IMR-90 (cell line): ENCODE results near the gene PATL2. TPM values are rescaled to one million over a fixed set of nuclear protein-coding genes. Genes with fewer than 3 reads are reported as not detected.

Experiments
- ATAC-seq: fragments of 200-7000 bp; cut with Tn5 transposase; 2 replicates; pipeline ENCODE4 v1.9.1; 2020; ENCODE audit warnings: low read depth, mild to moderate bottlenecking, moderate library complexity
- BruUV-seq: library from RNA; stranded (reverse); fragments of 400-500 nt; replicated peaks from 2 replicates; lab custom pipeline; 2021; lab: Mats Ljungman, UMichigan
- CTCF ChIA-PET: fragments of 300-600 bp; formaldehyde crosslinking; extraction: SDS; loops from one replicate; lab custom pipeline; 2021; ENCODE audit warnings: antibody characterized with exemption; lab: Yijun Ruan, JAX
- POLR2A ChIA-PET: fragments of 300-600 bp; sonication (Branson Sonifier 250); formaldehyde crosslinking; loops from one replicate; lab custom pipeline; 2022; ENCODE audit warnings: antibody characterized with exemption; ENCODE audit not compliant: unreplicated experiment; lab: Charles Lee
- DNase-seq: peaks from one replicate; pipeline ENCODE4 v3.0.0; 2013
- H2AFZ ChIP-seq: replicated peaks from 2 replicates; pipeline ENCODE3; 2013; ENCODE audit warnings: low read length, mild to moderate bottlenecking; ENCODE audit not compliant: poor library complexity
- H2AK5ac ChIP-seq: 2 replicates; pipeline ENCODE4 v1.6.1; 2013; ENCODE audit warnings: low read depth, low read length, inconsistent platforms
- H2AK9ac ChIP-seq: replicated peaks from 2 replicates; pipeline ENCODE3; 2013; ENCODE audit warnings: mild to moderate bottlenecking, low read depth, low read length, moderate library complexity; ENCODE audit not compliant: poor library complexity
- H2BK120ac ChIP-seq: 2 replicates; pipeline ENCODE4 v1.6.1; 2013; ENCODE audit warnings: low read depth, low read length, inconsistent platforms
- H2BK15ac ChIP-seq: 3 replicates; pipeline ENCODE4 v1.6.1; 2013; ENCODE audit warnings: low read depth, low read length, inconsistent platforms
- H2BK20ac ChIP-seq: 2 replicates; pipeline ENCODE4 v1.6.1; 2013; ENCODE audit warnings: low read depth, mild to moderate bottlenecking, inconsistent platforms, low read length, moderate library complexity
- H2BK5ac ChIP-seq: 2 replicates; pipeline ENCODE4 v1.6.1; 2013; ENCODE audit warnings: mild to moderate bottlenecking, low read depth, low read length, inconsistent platforms; ENCODE audit not compliant: poor library complexity, severe bottlenecking
- H3K14ac ChIP-seq: replicated peaks from 2 replicates; pipeline ENCODE4 v1.6.1; 2013; ENCODE audit warnings: low read depth, low read length, inconsistent platforms
- H3K18ac ChIP-seq: 2 replicates; pipeline ENCODE4 v1.6.1; 2013; ENCODE audit warnings: low read depth, low read length, control low read depth
- H3K23ac ChIP-seq: 2 replicates; pipeline ENCODE4 v1.6.1; 2013; ENCODE audit warnings: low read depth, low read length, inconsistent platforms
- H3K27ac ChIP-seq: 2 replicates; pipeline ENCODE4 v1.5.1; 2013; ENCODE audit warnings: mild to moderate bottlenecking, control low read depth, low read length; ENCODE audit not compliant: insufficient read depth
- H3K27me3 ChIP-seq: 2 replicates; pipeline ENCODE4 v1.6.1; 2013; ENCODE audit warnings: low read length; ENCODE audit not compliant: control insufficient read depth, insufficient read depth
- H3K36me3 ChIP-seq: 2 replicates; pipeline ENCODE4 v1.6.1; 2013; ENCODE audit warnings: low read length, mixed read lengths; ENCODE audit not compliant: control insufficient read depth, insufficient read depth
- H3K4ac ChIP-seq: 2 replicates; pipeline ENCODE4 v1.6.1; 2013; ENCODE audit warnings: low read depth, low read length, inconsistent platforms
- H3K4me1 ChIP-seq: 2 replicates; pipeline ENCODE4 v1.6.1; 2013; ENCODE audit warnings: low read length, mixed read lengths; ENCODE audit not compliant: control insufficient read depth, insufficient read depth
- H3K4me2 ChIP-seq: 2 replicates; pipeline ENCODE4 v1.6.1; 2013; ENCODE audit warnings: low read depth, mild to moderate bottlenecking, control low read depth, low read length, moderate library complexity
- H3K4me3 ChIP-seq: 2 replicates; pipeline ENCODE4 v1.5.1; 2013; ENCODE audit warnings: low read depth, mild to moderate bottlenecking, control low read depth, low read length, moderate library complexity; ENCODE audit not compliant: insufficient read depth
- H3K56ac ChIP-seq: 2 replicates; pipeline ENCODE4 v1.6.1; 2013; ENCODE audit warnings: low read length, inconsistent platforms; ENCODE audit not compliant: insufficient read depth; ENCODE audit errors: extremely low read depth
- H3K79me1 ChIP-seq, 2 experiments: 2 replicates each; pipeline ENCODE4 v1.6.1; 2013; ENCODE audit warnings: low read length in 2 of 2, inconsistent platforms in 1 of 2, low read depth in 1 of 2
- H3K9ac ChIP-seq: 2 replicates; pipeline ENCODE4 v1.6.1; 2013; ENCODE audit warnings: low read depth, low read length, control low read depth
- H3K9me1 ChIP-seq: 2 replicates; pipeline ENCODE4 v1.6.1; 2013; ENCODE audit warnings: low read length, inconsistent platforms; ENCODE audit not compliant: insufficient read depth
- H3K9me3 ChIP-seq: 2 replicates; pipeline ENCODE4 v1.6.1; 2013; ENCODE audit warnings: low read length; ENCODE audit not compliant: control insufficient read depth, insufficient read depth
- H4K20me1 ChIP-seq: 2 replicates; pipeline ENCODE4 v1.6.1; 2013; ENCODE audit warnings: low read length, inconsistent platforms; ENCODE audit not compliant: insufficient read depth
- H4K5ac ChIP-seq: 2 replicates; pipeline ENCODE4 v1.6.1; 2013; ENCODE audit warnings: mild to moderate bottlenecking, low read depth, low read length, control low read depth
- H4K8ac ChIP-seq, 2 experiments: 2 replicates each; pipeline ENCODE4 v1.6.1; 2013; ENCODE audit warnings: low read depth in 2 of 2, low read length in 2 of 2, control low read depth in 1 of 2, inconsistent platforms in 1 of 2
- H4K91ac ChIP-seq: 2 replicates; pipeline ENCODE4 v1.6.1; 2013; ENCODE audit warnings: low read depth, low read length, inconsistent platforms; ENCODE audit not compliant: insufficient read depth
- CEBPB ChIP-seq: IDR thresholded peaks from 2 replicates; pipeline ENCODE4 v1.6.1; 2012; ENCODE audit warnings: low read depth, low read length, improper control_type of control experiment
- CHD1 ChIP-seq: IDR thresholded peaks from 2 replicates; pipeline ENCODE4 v1.6.1; 2012; ENCODE audit warnings: low read depth, low read length, improper control_type of control experiment
- FOS ChIP-seq: fragments of 150-350 bp; IDR thresholded peaks from 2 replicates; pipeline ENCODE4 v1.6.1; 2016; ENCODE audit warnings: low read depth, low read length
- MAZ ChIP-seq: IDR thresholded peaks from 2 replicates; pipeline ENCODE4 v1.6.1; 2012; ENCODE audit warnings: low read depth, mild to moderate bottlenecking, low read length, improper control_type of control experiment, moderate library complexity, borderline replicate concordance
- MXI1 ChIP-seq: IDR thresholded peaks from 2 replicates; pipeline ENCODE4 v1.6.1; 2012; ENCODE audit warnings: low read depth, mild to moderate bottlenecking, low read length, moderate library complexity, borderline replicate concordance
- NFE2L2 ChIP-seq: fragments of 150-350 bp; IDR thresholded peaks from 2 replicates; pipeline ENCODE4 v1.6.1; 2016; ENCODE audit warnings: low read depth, mild to moderate bottlenecking, low read length
- POLR2A ChIP-seq: IDR thresholded peaks from 2 replicates; pipeline ENCODE4 v1.6.1; 2012; ENCODE audit warnings: mild to moderate bottlenecking, low read depth, low read length
- WGBS, 2 experiments: methylation state at CpG; one replicate each; pipeline versions ENCODE4 v1.1.5 to v1.1.7; 2013; ENCODE audit warnings: missing lambda C conversion rate in 2 of 2; ENCODE audit not compliant: insufficient read length in 1 of 2; ENCODE audit errors: extremely low coverage in 2 of 2; 5-methylcytosine and 5-hydroxymethylcytosine counted together
- dilution Hi-C: fragments of 300-500 bp; cut with HindIII; formaldehyde crosslinking; loops from one replicate; pipeline ENCODE4 v1.14.3; 2018; ENCODE audit warnings: low sequenced_read_pairs; ENCODE audit not compliant: unreplicated experiment
- in situ Hi-C: fragments of 300-500 bp; cut with MboI; formaldehyde crosslinking; loops from 3 replicates; pipeline ENCODE4 v1.14.3; 2019; ENCODE audit warnings: low sequenced_read_pairs, inconsistent platforms, mixed read lengths
- intact Hi-C: fragments of 100-400 bp; cut with micrococcal nuclease; formaldehyde crosslinking; loops from 2 replicates; pipeline ENCODE4 v1.10.0; 2022
- polyA plus RNA-seq, 3 experiments: library from polyadenylated mRNA; depleted of rRNA; stranded (reverse); fragments of >200 nt; gene quantifications; 2 replicates each; pipeline ENCODE4 v1.2.3, GENCODE V29; 2012; ENCODE audit warnings: low replicate concordance in 1 of 3
- total RNA-seq: library from RNA; depleted of rRNA; stranded (reverse); fragments of >200 nt; gene quantifications from 2 replicates; pipeline ENCODE4 v1.2.3, GENCODE V29; 2012

PATL2 gene
- total and polyA plus RNA-seq, 2 of the 4 experiments (the other 2 are of a cell fraction), result 0.10 TPM; not detected in 1

GRCh38 chr15:44726568-44727484 lies 15.7 kb upstream of the PATL2 start (continued):
- peak; percentile 95 for TF ChIP-seq POLR2A

- H3K9ac ChIP-seq, result 0 out of 2 replicates have a peak overlapping the region, but pooled peaks have one; percentile 1
- peak overlapping the region; percentile 54 for H3K27ac ChIP-seq
- H3K9me3 ChIP-seq, result no peaks in the 10 kb centered on the region
- peak overlapping the region; percentile 82 for H3K4ac ChIP-seq
- H3K36me3 ChIP-seq, result no peaks in the 10 kb centered on the region
- H4K8ac ChIP-seq, result peak overlapping the region; percentile 59 to 61
- H2BK15ac ChIP-seq, result peak overlapping the region; percentile 52; the same call in 2 of the 3 replicates
- peak overlapping the region; percentile 23 for H4K5ac ChIP-seq
- ATAC-seq, result no peak
- peak overlapping the region; percentile 43 for H2BK5ac ChIP-seq
- peak overlapping the region; percentile 75 for H2BK20ac ChIP-seq
- ChIA-PET POLR2A (no interaction called here), CTCF (interaction anchor here (0.5 kb wide), 1 partner anchor 129 kb away, joined by 3 read pairs; no protein-coding TSS in a partner anchor)
- H4K20me1 ChIP-seq, result no peaks in the 10 kb centered on the region
- H2AFZ ChIP-seq, result peak overlapping the region; percentile 76
- TF ChIP-seq NFE2L2 (no peak), CEBPB (no peak), CHD1 (no peak), MXI1 (no peak), FOS (no peak), MAZ (no peak)
- dilution Hi-C loops, result no loop called here
- H3K27me3 ChIP-seq, result no peaks in the 10 kb centered on the region
- no TSS peak for BruUV-seq
- H4K91ac ChIP-seq, result peak overlapping the region; percentile 82
- peak overlapping the region; percentile 92 for H2BK120ac ChIP-seq
- no peak for DNase-seq
- H3K56ac ChIP-seq, result peak overlapping the region; percentile 67; the same call in 1 of the 2 replicates
- peaks cover 2% of the 10 kb centered on the region; the same call in 1 of the 2 replicates for H3K4me1 ChIP-seq
- no peak overlapping the region for H2AK9ac ChIP-seq
- peak overlapping the region; percentile 57 for H3K23ac ChIP-seq
- in situ Hi-C loops, result no loop called here
- intact Hi-C loops, result no loop called here
- peak overlapping the region; percentile 9; the same call in 1 of the 2 replicates for H3K4me2 ChIP-seq
- H3K4me3 ChIP-seq, result no peak overlapping the region
- 0 out of 2 replicates have a peak overlapping the region, but pooled peaks have one; percentile 18 for H2AK5ac ChIP-seq
- peak overlapping the region; percentile 40 for H3K18ac ChIP-seq
- peaks cover 0 to 25% of the 10 kb centered on the region in 2 experiments; a peak in 2 of 4 replicates for H3K79me1 ChIP-seq
- peaks cover 5% of the 10 kb centered on the region; the same call in 1 of the 2 replicates for H3K9me1 ChIP-seq
- WGBS, 2 experiments, result 55% methylated on average over 2 of the region's 7 CpGs; no CpG with 5 or more reads in 1 of the 2 experiments
- peak overlapping the region; percentile 67 for H3K14ac ChIP-seq
Observed at GRCh38 chr15:44726136-44726535, 15.0 kb upstream of the PATL2 start.
